GM19455 (cell line): ENCODE results near the gene LARGE2.

Experiments used
- ATAC-seq: cut with Tn5 transposase; IDR thresholded peaks from one replicate; pipeline ENCODE4 v1.9.1; 2021; ENCODE audit not compliant: unreplicated experiment

The LARGE2 gene

GRCh38 chr11:45928535-45929215, 6.2 kb downstream of the LARGE2 start:
- no peak for ATAC-seq

GRCh38 chr11:45929486-45930030, 7.1 kb downstream of the LARGE2 start:
- no peak for ATAC-seq

GRCh38 chr11:45930031-45930794, 7.8 kb downstream of the LARGE2 start:
- peak; percentile 92 for ATAC-seq

GRCh38 chr11:45930951-45931570, 8.6 kb downstream of the LARGE2 start:
- no peak for ATAC-seq

GRCh38 chr11:45931739-45932138, 9.3 kb downstream of the LARGE2 start:
- no peak for ATAC-seq

GRCh38 chr11:45932217-45932616, 9.8 kb downstream of the LARGE2 start:
- no peak for ATAC-seq

- no peak for ATAC-seq
Observed at GRCh38 chr11:45933131-45933831, 10.8 kb downstream of the LARGE2 start.

- no peak for ATAC-seq
Observed at GRCh38 chr11:45933846-45934579, 11.6 kb downstream of the LARGE2 start.

- no peak for ATAC-seq
Observed at GRCh38 chr11:45934580-45935318, 12.3 kb downstream of the LARGE2 start.

GRCh38 chr11:45935349-45936064, 13.1 kb downstream of the LARGE2 start:
- no peak for ATAC-seq

GRCh38 chr11:45936511-45937054, 14.1 kb downstream of the LARGE2 start:
- ATAC-seq: no peak

GRCh38 chr11:45937916-45938315, 15.5 kb downstream of the LARGE2 start:
- no peak for ATAC-seq

- no peak for ATAC-seq
Observed at GRCh38 chr11:45939836-45940235, 17.4 kb downstream of the LARGE2 start.

GRCh38 chr11:45941285-45941684, 18.8 kb downstream of the LARGE2 start:
- ATAC-seq: no peak

- ATAC-seq: no peak
Observed at GRCh38 chr11:45942381-45942780, 19.9 kb downstream of the LARGE2 start.

- no peak for ATAC-seq
Observed at GRCh38 chr11:45945397-45945999, 23.0 kb downstream of the LARGE2 start.

GRCh38 chr11:45947885-45948284, 25.4 kb downstream of the LARGE2 start:
- no peak for ATAC-seq

GRCh38 chr11:45948356-45948755, 25.9 kb downstream of the LARGE2 start:
- ATAC-seq: no peak
